T-helper 22 cell (primary cell): Measurements from ENCODE around the gene DCDC1.

Source experiments
- DNase-seq: peaks from one replicate; pipeline ENCODE4 v3.0.0-alpha.2; 2020; ENCODE audit warnings: low read depth

DCDC1 gene

GRCh38 chr11:30914143-30914762 is 455.3 kb downstream of the DCDC1 start:
- no peak for DNase-seq

GRCh38 chr11:30911247-30911646 is 458.3 kb downstream of the DCDC1 start:
- DNase-seq, result no peak

- no peak for DNase-seq
Measured at GRCh38 chr11:30908857-30909256, 460.7 kb downstream of the DCDC1 start.

- no peak for DNase-seq
Measured at GRCh38 chr11:30908272-30908671, 461.3 kb downstream of the DCDC1 start.

- no peak for DNase-seq
Measured at GRCh38 chr11:30902929-30903328, 466.6 kb downstream of the DCDC1 start.

- no peak for DNase-seq
Measured at GRCh38 chr11:30895046-30895445, 474.5 kb downstream of the DCDC1 start.

- DNase-seq, result no peak
Measured at GRCh38 chr11:30893318-30893717, 476.2 kb downstream of the DCDC1 start.

- DNase-seq, result no peak
Measured at GRCh38 chr11:30889143-30889794, 480.3 kb downstream of the DCDC1 start.

GRCh38 chr11:30879322-30880005 is 490.1 kb downstream of the DCDC1 start:
- DNase-seq, result no peak

- no peak for DNase-seq
Measured at GRCh38 chr11:30878400-30878799, 491.1 kb downstream of the DCDC1 start.

- no peak for DNase-seq
Measured at GRCh38 chr11:30876663-30877396, 492.7 kb downstream of the DCDC1 start.

- no peak for DNase-seq
Measured at GRCh38 chr11:30876228-30876627, 493.3 kb downstream of the DCDC1 start.

- DNase-seq, result no peak
Measured at GRCh38 chr11:30875806-30876205, 493.7 kb downstream of the DCDC1 start.

- no peak for DNase-seq
Measured at GRCh38 chr11:30873924-30874610, 495.5 kb downstream of the DCDC1 start.

GRCh38 chr11:30868626-30869081 is 500.9 kb downstream of the DCDC1 start:
- DNase-seq, result no peak

- no peak for DNase-seq
Measured at GRCh38 chr11:30863209-30863608, 506.3 kb downstream of the DCDC1 start.

GRCh38 chr11:30861531-30861930 is 508.0 kb downstream of the DCDC1 start:
- DNase-seq, result no peak

GRCh38 chr11:30861064-30861463 is 508.5 kb downstream of the DCDC1 start:
- no peak for DNase-seq

GRCh38 chr11:30860146-30860545 is 509.4 kb downstream of the DCDC1 start:
- DNase-seq, result no peak

GRCh38 chr11:30859669-30860068 is 509.9 kb downstream of the DCDC1 start:
- DNase-seq, result no peak

GRCh38 chr11:30855383-30856006 is 514.0 kb downstream of the DCDC1 start:
- DNase-seq, result no peak

- no peak for DNase-seq
Measured at GRCh38 chr11:30853439-30853838, 516.1 kb downstream of the DCDC1 start.
